C4-2B (cell line): ENCODE measurements around the gene TIPIN.

ENCODE experiments used
- ZFX ChIP-seq: fragments of 450-650 bp; IDR thresholded peaks from 2 replicates; pipeline ENCODE4 v1.6.1; 2017
- TF ChIP-seq, protein P1 (sequence below): fragments of 450-650 bp; conservative IDR thresholded peaks from 2 replicates; pipeline ENCODE4 v1.5.1; 2017; ENCODE audit warnings: mild to moderate bottlenecking

DNA sequence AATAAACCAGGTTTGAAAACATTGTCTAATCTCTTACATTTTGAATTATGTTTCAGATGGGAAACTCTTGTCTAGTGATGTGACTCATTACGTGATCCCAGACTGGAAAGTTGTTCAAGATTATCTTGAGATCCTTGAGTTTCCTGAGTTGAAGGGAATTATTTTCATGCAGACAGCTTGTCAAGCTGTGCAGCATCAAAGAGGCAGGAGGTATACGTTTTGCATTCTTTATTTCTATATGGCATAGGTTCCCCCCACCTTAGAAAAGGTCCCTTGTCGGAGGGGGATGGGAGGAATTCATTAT, 61.6 kb downstream of the TIPIN start:
- TF ChIP-seq, protein P1, sequence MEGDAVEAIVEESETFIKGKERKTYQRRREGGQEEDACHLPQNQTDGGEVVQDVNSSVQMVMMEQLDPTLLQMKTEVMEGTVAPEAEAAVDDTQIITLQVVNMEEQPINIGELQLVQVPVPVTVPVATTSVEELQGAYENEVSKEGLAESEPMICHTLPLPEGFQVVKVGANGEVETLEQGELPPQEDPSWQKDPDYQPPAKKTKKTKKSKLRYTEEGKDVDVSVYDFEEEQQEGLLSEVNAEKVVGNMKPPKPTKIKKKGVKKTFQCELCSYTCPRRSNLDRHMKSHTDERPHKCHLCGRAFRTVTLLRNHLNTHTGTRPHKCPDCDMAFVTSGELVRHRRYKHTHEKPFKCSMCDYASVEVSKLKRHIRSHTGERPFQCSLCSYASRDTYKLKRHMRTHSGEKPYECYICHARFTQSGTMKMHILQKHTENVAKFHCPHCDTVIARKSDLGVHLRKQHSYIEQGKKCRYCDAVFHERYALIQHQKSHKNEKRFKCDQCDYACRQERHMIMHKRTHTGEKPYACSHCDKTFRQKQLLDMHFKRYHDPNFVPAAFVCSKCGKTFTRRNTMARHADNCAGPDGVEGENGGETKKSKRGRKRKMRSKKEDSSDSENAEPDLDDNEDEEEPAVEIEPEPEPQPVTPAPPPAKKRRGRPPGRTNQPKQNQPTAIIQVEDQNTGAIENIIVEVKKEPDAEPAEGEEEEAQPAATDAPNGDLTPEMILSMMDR, result no peak
- TF ChIP-seq ZFX, result no peak
